K562 (cell line): Measurements from ENCODE around the gene ZMYND8. TPM values are rescaled to one million over a fixed set of nuclear protein-coding genes. Genes with fewer than 3 reads are reported as not detected.

ENCODE experiments used
- CREB3 ChIP-seq: fragments of 450-650 bp; conservative IDR thresholded peaks from 2 replicates; pipeline ENCODE4 v1.6.1; 2016; ENCODE audit warnings: missing genetic modification characterization, low read depth, mild to moderate bottlenecking, missing compliant biosample characterization, moderate library complexity
- ELF4 ChIP-seq: fragments of 450-650 bp; formaldehyde crosslinking; IDR thresholded peaks from 2 replicates; pipeline ENCODE4 v1.4.0; 2022; ENCODE audit warnings: missing genetic modification characterization
- ETV1 ChIP-seq: fragments of 450-650 bp; conservative IDR thresholded peaks from 2 replicates; pipeline ENCODE4 v1.6.1; 2016; ENCODE audit warnings: missing genetic modification characterization, control low read depth, low read depth, missing compliant biosample characterization
- GABPB1 ChIP-seq: sonication (generic); formaldehyde crosslinking; IDR thresholded peaks from 2 replicates; pipeline ENCODE4 v1.8.0; 2022; ENCODE audit warnings: mild to moderate bottlenecking, missing genetic modification reagents
- GTF2A2 ChIP-seq: IDR thresholded peaks from 2 replicates; pipeline ENCODE4 v1.6.1; 2016; ENCODE audit warnings: mild to moderate bottlenecking, missing genetic modification characterization, missing compliant biosample characterization
- KDM2B ChIP-seq: fragments of 250-450 bp; sonication (Bioruptor Pico); IDR thresholded peaks from 2 replicates; pipeline ENCODE4 v1.8.0; 2021; ENCODE audit warnings: mild to moderate bottlenecking, moderate library complexity
- MGA ChIP-seq: fragments of 450-650 bp; IDR thresholded peaks from 2 replicates; pipeline ENCODE4 v1.6.1; 2016; ENCODE audit warnings: mild to moderate bottlenecking, moderate library complexity
- PTTG1 ChIP-seq: fragments of 450-650 bp; IDR thresholded peaks from 2 replicates; pipeline ENCODE4 v1.6.1; 2016; ENCODE audit warnings: low read depth, mild to moderate bottlenecking, missing genetic modification characterization, missing compliant biosample characterization
- SMARCC2 ChIP-seq: fragments of 450-650 bp; IDR thresholded peaks from 2 replicates; pipeline ENCODE4 v1.6.1; 2017; ENCODE audit warnings: antibody characterized with exemption, moderate library complexity, mild to moderate bottlenecking, low read depth
- TEAD1 ChIP-seq, 2 experiments: fragments of 450-650 bp in 1 of 2; sonication (generic) in 1 of 2; formaldehyde crosslinking; IDR thresholded peaks; 2 replicates each; pipeline versions ENCODE4 v1.4.0 to v1.8.0; 2020 to 2022; ENCODE audit warnings: mild to moderate bottlenecking in 2 of 2, missing genetic modification reagents in 1 of 2
- polyA plus RNA-seq, 8 experiments: library from polyadenylated mRNA; depleted of rRNA in 4 of 8; stranded (reverse) in 5 of 8; unstranded in 3 of 8; fragments of >200 nt; fragmentation: Nextera tagmentation in 2 of 8; fragmentation: Illumina TruSeq in 1 of 8; extraction: Ambion mirVana in 2 of 8; extraction: Trizol in 1 of 8; gene quantifications; 2 replicates each; pipeline versions ENCODE4 v1.2.1 to v1.2.3, GENCODE V29; 2011 to 2014; ENCODE audit warnings: inconsistent platforms in 1 of 8, missing spikeins in 1 of 8
- total RNA-seq, 7 experiments: library from RNA; depleted of rRNA in 6 of 7; stranded (reverse); fragments of >200 nt in 6 of 7; fragmentation: Illumina TruSeq in 2 of 7; extraction: Trizol in 2 of 7; gene quantifications; 2 replicates each; pipeline versions ENCODE4 v1.2.1 to v1.2.3, GENCODE V29; 2011 to 2021; ENCODE audit warnings: low replicate concordance in 1 of 7
- TF ChIP-seq, protein P1 (sequence below), 2 experiments: IDR thresholded peaks; 2 replicates each; pipeline ENCODE4 v1.6.1; 2012; ENCODE audit warnings: improper control_type of control experiment in 2 of 2, low read depth in 2 of 2, low read length in 2 of 2, borderline replicate concordance in 1 of 2

The ZMYND8 gene
- total and polyA plus RNA-seq, 9 of the 15 experiments (the other 6 are each of a cell fraction or from before 2014, with no cell fraction given) = 31.8 to 148 (median 71.9) TPM

DNA sequence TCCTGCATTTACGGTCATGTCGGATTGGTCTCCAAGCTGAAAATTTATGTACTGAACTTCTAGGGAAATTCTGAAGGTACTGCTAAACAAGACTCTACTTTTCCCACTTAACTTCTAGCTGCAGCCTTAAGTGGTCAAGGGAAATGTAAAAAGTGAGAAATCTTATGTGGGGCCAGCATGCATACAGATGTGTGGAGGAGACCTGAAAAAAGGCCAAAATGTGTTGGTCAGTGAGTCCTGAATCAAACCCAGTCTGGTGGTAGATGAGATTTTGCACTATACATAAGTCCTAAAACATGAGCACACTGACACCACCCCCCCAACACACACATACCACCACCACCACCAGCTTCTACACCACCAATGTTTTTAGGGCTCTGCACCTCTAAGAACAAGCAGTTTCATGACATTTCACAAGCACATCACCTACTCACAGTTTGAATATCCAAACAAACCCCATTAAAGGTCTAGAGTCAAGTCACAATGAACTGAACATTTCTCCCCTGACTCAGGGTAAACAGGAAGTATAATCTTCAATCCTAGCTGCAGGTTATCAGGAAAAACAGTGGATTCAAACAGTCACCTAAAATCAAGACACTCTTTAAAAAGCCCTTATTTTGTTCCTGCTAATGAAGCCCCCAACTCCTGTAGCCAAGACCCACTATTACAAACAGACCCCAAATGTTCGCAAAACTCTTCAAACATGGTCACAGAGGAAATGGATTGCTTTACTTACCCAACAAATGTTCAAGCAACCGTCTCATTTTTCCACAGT, 1.6 kb downstream of the ZMYND8 start (continued):
- no peak for TF ChIP-seq MGA
- TF ChIP-seq GTF2A2 (tag) = no peak
- TF ChIP-seq CREB3 (tag) = peak; percentile 41; the same call in 1 of the 2 replicates
- TF ChIP-seq PTTG1 (tag) = 0 out of 2 replicates have a peak, but pooled peaks have one; percentile 46
- no peak for TF ChIP-seq KDM2B (CRISPR knock-in tag)
- TF ChIP-seq ETV1 (tag) = peak; percentile 46; the same call in 1 of the 2 replicates
- peak; percentile 93 for TF ChIP-seq ELF4
- peak in 1 of 2 experiments; percentile 84; a peak in 2 of 4 replicates for TF ChIP-seq TEAD1 (CRISPR knock-in tag; IDR thresholded peaks at IDR 0.05)
- 0 out of 2 replicates have a peak, but pooled peaks have one; percentile 20 for TF ChIP-seq SMARCC2
- TF ChIP-seq, protein P1, sequence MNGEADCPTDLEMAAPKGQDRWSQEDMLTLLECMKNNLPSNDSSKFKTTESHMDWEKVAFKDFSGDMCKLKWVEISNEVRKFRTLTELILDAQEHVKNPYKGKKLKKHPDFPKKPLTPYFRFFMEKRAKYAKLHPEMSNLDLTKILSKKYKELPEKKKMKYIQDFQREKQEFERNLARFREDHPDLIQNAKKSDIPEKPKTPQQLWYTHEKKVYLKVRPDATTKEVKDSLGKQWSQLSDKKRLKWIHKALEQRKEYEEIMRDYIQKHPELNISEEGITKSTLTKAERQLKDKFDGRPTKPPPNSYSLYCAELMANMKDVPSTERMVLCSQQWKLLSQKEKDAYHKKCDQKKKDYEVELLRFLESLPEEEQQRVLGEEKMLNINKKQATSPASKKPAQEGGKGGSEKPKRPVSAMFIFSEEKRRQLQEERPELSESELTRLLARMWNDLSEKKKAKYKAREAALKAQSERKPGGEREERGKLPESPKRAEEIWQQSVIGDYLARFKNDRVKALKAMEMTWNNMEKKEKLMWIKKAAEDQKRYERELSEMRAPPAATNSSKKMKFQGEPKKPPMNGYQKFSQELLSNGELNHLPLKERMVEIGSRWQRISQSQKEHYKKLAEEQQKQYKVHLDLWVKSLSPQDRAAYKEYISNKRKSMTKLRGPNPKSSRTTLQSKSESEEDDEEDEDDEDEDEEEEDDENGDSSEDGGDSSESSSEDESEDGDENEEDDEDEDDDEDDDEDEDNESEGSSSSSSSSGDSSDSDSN (IDR thresholded peaks at IDR 0.05; ENCODE audit: borderline replicate concordance in 1 of 2, low read depth in 2 of 2, low read length in 2 of 2) = 0 out of 4 replicates have a peak, but pooled peaks of 1 of the 2 experiments have one; percentile 48
- no peak for TF ChIP-seq GABPB1 (CRISPR knock-in tag)
